PC-9 (cell line): ENCODE results near the gene RCOR3.

Experiments
- EZH2 ChIP-seq: fragments of 200-600 bp; sonication (generic); IDR thresholded peaks from 2 replicates; pipeline ENCODE4 v1.8.0; 2017; ENCODE audit warnings: antibody characterized with exemption, low read depth
- TF ChIP-seq, protein P1 (sequence below): fragments of 200-600 bp; sonication (generic); conservative IDR thresholded peaks from 2 replicates; pipeline ENCODE4 v1.6.1; 2017; ENCODE audit warnings: mixed run types, antibody characterized with exemption, mild to moderate bottlenecking, moderate library complexity

DNA sequence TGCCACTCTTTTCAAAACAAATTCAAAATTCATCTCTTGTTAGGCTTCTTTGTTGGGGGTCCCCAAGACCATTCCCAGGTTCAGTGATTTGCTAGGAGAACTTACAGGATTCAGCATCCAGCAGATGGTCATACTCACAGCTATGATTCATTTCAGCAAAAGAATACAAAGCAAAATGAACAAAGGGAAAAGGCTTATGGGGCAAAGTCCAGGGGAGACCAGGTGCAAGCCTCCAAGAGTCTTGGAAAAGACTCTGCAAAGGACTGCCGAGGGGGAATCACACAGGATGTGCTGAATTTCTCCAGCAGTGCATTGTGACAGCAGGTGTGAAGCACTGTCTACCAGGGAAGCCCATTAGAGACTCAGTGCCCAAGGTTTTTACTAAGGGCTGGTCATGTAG, 74.7 kb downstream of the RCOR3 start:
- TF ChIP-seq, protein P1, sequence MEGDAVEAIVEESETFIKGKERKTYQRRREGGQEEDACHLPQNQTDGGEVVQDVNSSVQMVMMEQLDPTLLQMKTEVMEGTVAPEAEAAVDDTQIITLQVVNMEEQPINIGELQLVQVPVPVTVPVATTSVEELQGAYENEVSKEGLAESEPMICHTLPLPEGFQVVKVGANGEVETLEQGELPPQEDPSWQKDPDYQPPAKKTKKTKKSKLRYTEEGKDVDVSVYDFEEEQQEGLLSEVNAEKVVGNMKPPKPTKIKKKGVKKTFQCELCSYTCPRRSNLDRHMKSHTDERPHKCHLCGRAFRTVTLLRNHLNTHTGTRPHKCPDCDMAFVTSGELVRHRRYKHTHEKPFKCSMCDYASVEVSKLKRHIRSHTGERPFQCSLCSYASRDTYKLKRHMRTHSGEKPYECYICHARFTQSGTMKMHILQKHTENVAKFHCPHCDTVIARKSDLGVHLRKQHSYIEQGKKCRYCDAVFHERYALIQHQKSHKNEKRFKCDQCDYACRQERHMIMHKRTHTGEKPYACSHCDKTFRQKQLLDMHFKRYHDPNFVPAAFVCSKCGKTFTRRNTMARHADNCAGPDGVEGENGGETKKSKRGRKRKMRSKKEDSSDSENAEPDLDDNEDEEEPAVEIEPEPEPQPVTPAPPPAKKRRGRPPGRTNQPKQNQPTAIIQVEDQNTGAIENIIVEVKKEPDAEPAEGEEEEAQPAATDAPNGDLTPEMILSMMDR, result no peak
- no peak for TF ChIP-seq EZH2
